Erythroblast (primary cell): ENCODE results near the gene TRAF3IP1.
"Not testable (repeated sequence)": the region's sequence is repeated elsewhere in the genome, so short reads cannot be mapped to it uniquely, and the experiment has no call there.

ENCODE experiments used
- GATA1 ChIP-seq: IDR thresholded peaks from 2 replicates; pipeline ENCODE4 v1.6.1; 2011; ENCODE audit warnings: low read depth, mild to moderate bottlenecking, control low read depth, low read length, moderate library complexity
- POLR2A ChIP-seq: IDR thresholded peaks from 2 replicates; pipeline ENCODE4 v1.6.1; 2011; ENCODE audit warnings: mild to moderate bottlenecking, low read length

- not testable (repeated sequence) for TF ChIP-seq POLR2A, GATA1
Observed at GRCh38 chr2:238273433-238273832, 46.9 kb upstream of the TRAF3IP1 start.
